Stimulated activated CD4-positive, alpha-beta T cell treated with anti-CD3 and anti-CD28 coated beads, Interleukin-15, amount 100 ng/mL, for 1 hour (primary cell): ENCODE results near the gene PON2.
"Not testable (repeated sequence)": the region's sequence is repeated elsewhere in the genome, so short reads cannot be mapped to it uniquely, and the experiment has no call there.

Experiments used
- DNase-seq, 2 donors: peaks; one replicate each; pipeline ENCODE4 v3.0.0-alpha.2; 2020; ENCODE audit warnings: low read depth in 1 of 2, low spot score in 1 of 2

PON2 gene

DNA sequence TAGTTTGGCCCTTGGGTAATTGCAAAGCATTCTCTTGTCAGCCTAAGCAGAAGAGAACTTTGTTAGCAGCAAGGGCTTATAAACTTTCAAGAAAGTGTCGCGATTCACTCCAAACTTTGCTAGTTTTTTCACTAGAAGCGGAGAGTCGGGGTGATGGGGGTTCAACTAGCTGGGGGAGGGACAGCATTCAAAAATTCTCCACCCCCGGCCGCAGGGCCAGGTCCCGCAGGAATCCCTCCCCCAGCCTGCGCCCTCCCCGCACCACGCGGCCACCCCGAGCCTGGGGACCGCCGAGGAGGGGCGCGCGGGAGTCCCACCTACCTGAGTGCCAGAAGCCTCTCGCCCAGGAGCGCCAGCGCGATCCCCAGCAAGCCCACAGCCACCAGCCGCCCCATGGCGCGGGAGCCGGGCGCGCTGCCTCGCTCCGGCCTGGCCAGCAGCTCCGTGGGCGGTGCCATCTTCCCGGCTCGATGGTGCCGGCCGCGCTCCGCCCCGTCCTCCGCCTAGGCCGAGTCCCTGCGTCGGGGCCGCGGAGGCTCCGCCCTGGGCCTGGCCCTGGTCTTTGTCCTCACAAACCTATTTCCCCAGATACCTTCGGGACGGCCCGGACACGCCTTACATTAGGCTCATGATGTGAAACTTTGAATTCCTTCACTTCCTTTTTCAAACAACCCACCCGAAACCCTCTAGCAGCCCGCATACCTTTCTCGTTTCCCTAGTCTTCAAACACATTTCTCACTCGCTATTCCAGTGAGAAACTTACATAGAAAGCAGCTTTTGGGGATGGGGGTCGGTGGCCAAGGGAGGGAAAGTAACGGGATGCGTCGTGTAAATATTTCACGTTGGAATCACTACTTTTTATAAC lies at the start of gene PON2:
PON2 (minus strand) TSS at position 472 of the 865 bp plus-strand sequence; CDS start at position 395, 77 bp downstream.
- DNase-seq: peak in 1 of 2 donors; percentile 14

DNA sequence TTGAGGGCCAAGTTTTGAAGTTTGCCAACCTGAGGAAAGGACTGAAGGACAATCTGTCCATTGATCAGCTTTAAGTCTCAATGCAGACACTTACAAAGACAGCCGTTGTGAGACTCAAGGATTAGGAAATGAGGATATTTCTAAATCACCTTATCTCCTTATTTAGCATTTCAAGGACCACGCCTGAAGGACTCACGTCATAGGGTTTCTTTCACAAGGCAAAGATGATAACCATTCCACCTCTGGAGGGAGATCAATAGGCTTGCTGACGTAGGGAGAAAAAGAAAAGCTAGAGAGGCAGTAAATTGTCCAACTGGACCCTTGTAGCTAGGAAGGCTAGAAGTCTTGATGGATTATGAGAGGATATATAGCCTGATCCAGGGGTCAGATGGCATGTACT lies 47.6 kb upstream of the PON2 start:
- DNase-seq: no peak

DNA sequence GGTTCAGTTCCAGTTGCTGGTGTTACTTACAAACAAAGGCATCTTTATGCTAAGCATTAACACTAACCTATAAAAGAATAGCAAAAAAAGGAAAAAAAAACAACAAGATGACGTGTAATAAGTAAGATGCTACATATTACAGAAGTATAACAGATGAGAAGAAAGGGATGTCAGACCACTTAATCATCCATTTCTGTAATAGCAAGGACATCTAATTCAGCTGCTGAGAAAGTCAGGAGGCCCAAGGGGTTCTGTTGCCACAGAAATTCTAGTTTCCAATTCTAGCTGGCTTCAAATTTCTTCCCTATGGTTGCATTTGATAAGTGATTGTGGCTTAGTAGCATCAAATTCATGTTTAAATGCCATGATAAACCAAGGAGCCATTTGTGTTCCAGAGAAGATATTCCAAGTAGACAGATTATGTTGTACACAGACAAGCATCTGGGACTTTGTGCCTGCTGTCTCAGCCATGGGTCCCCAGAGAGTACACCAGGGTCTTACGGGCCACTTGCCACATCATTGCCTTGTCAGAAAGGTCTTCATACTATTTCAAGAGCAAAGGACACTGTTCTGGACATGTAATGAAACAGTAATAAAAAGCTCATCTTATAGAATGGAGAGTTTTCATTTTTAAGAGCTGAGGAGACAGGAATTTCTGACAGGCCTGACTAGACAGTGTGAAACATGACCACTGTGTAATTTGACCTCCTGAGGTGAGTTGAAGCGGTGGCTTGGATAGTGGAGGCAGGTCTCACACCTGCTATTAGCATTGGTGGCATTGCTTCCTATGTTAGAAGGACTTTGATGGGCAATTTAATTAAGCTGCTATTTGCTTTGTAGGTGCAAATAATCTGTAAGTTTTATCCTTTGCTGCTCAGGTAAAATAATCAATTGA lies 46.7 kb upstream of the PON2 start:
- no peak for DNase-seq

DNA sequence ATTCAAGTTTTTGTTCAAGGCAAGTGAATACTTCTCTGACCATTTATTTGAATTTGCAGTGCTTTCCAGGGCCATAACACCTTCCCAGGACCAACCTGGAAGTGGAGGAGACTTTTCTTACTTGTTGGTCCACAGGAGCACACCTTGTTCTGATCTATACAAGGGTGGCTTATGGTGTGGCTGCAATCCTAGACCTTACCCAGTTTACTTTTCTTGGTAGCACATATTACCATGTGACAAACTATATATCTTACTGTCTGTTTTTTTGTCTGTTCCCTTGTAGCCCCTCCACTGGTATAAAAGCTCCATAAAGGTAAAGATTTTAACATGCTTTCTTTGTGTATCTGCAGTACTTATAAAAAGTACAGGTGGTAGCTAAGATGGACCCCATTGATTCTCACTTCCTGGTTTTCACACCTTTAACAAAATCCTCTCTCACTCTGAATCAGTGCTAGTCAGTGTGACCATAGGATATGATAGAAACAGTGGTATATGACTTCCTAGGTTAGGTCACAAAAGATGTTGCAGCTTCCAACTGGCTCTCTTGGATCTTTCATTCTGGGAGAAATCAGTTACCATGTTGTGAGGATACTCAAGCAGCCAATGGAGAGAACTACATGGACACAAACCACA lies 45.3 kb upstream of the PON2 start:
- DNase-seq: no peak

DNA sequence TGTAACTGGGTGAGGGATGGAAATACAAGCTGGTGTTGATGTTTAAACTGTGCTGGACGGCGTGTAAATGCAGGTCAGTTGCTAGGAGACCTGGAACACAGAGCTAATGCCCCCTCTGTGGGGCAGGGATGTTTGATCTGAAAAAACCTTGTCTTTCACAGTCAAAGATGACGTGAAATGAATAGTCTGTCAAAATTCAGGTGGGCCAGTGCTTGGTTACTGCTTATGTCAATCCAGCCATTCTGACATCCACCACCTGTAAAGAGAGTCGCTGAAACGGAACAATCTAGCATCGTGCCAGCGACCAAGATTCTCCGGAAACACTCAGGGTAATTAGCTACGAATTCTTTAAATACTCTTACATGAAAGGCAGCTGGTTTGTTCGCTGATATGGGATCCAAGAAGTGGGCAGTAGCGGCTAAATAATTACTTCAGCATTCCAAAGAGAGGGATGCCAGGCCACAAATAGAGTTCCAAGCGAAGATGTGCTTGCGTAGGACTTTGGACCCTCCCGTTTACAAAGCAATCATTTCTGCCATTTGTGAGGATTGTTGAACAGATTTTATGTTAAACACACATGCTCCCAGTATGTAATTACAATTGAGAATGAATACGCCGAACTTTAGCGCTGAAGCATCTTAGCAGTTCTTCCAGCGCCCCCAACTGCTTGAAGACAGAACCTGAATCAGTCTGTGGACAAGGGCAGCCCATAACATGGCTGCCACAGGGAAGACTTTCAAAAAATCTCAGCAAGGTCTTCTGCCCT lies 43.6 kb upstream of the PON2 start:
- no peak for DNase-seq

DNA sequence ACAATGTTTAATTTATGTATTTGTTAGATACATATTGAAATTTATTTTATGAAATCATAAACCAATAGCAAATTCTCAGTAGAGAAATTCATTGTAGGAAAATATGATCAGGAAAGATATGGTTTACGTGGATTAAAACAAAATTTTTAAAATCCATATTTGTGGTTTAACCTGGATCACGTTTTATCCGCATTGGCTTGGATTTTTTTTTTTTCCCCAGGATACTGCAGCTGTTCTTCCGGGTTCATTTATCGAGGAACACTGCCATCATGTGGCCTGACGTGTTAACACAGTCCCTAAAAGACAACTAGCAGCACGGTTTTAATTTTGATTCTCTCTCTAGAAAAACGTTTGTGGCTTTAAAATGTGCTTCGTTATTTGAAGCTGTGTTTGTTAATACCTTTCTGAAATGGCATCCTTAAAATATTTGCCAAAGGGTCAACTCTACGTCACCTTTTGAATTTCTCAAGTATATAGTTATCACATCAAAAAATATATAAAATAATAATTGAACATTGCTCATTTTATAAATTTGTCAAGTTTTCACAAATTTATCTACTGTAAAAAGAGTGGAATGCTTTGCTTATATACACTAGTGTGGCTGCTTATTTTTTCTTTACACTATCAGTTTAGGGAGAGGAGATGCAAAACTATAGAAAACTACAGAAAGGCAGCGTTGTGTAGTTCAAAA lies 42.2 kb upstream of the PON2 start:
- peak in 1 of 2 donors; percentile 2 for DNase-seq

DNA sequence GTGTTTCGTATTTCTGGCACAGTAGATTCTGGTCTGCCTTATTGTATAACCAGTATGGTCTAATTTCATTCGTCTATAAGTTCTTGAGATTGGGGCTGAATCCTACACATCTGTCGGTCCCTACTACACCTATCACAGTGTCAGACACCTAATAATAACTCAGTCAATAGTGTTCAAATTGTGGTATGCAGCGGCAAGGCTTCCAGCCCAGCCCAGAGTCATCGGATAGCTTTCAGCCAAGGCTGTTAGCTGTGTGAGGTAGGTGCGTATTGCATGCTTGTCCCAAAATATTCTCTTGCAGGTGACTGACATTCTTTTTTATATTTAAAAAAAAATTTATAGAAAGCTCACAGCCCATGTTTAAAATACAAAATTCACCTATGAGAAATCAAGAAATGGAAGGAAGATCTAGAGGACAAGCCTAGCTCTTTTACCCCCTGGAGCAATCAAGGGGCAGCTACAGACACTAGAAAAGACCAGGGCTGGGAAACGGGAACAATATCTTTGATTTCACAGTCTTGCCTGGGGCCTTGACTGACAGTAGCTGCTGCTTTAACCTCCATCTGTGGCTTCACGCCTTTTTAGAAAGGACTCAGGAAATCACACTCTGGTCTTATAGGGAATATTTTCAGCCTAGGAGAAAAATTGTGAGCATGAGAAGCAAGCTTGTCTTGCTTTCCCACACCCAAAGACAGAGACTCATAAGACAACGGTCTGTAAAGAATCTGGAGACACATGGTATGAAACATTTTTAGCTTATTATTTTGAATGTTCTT lies 41.4 kb upstream of the PON2 start:
- DNase-seq: no peak

DNA sequence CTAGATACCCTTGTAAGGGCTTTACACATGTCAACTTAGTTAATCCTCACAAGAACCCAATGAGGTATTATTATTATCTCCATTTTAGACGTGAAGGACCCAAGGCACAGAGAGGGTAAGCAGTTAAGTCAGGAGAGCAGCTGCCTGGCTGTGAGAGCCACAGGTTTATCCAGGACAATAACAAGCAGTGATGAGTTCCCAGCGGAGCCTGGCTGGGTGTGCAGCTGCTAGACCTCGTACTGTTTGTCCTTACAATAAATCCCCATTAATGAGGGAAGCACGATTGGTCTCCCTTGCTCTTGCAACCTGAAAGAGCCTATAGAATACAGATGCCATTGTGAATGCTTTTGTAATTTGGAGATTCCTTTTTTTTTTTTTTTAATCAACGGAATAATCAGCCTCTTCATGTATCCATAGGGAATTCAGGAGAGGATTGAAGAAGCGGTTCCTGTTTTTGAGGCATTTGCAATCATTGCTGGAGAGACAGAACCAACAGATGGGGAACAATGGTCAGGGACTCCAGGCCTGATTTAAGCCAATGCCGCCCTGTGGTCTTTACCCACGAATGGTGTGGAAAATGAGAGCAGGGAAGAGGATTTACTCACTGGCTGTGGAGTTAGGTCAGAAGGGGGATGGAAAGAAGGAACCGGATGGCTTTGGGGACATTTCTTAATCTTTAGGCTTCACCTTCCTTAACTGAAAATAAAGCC lies 38.6 kb upstream of the PON2 start:
- DNase-seq: no peak

DNA sequence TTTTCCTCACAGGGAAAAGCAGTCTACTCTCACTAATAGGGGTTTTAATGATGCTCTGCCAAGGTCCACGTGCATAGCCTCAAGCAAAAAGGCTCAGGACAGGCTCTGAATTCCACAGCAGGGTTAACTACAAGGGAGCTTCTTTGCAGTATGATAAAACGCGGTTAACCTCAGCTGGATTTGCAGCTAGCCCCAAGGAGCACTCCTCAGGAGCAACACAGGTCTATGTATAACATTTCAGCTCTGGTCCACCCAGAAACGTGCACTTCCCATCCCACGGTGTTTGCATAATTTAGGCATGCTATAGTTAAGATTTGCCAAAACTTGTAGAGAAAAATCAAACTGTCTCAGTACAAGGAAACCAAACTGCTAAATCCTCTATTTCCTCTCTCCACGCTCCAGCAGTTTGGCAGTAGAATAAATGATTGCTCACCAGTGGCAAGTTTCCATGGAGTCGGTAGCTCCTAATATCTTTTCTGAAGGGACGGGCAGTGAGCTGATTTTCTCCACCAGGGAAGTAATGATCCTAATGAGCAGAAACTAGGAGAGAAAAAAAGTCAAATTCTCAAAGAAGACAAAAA lies 37.8 kb upstream of the PON2 start:
- DNase-seq: no peak

DNA sequence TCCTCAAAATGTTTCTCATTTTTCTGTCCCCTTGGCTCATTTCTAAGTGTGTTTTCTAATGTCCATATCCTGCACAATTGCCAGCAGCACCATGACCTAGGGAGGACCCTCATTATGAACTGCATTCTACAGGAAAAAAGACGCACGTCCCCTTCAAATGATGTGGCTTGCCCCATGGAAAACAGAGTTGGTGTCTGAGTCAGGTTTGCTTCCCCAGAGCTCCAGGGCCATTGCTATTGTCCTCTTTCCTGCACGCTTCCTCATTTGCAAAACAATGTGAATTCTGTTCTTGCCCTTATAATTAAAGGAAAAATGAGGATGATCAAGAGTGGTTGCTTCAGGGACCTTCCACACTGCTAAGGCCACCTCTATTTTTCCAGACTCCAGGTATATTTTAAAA lies 36.2 kb upstream of the PON2 start:
- no peak for DNase-seq

DNA sequence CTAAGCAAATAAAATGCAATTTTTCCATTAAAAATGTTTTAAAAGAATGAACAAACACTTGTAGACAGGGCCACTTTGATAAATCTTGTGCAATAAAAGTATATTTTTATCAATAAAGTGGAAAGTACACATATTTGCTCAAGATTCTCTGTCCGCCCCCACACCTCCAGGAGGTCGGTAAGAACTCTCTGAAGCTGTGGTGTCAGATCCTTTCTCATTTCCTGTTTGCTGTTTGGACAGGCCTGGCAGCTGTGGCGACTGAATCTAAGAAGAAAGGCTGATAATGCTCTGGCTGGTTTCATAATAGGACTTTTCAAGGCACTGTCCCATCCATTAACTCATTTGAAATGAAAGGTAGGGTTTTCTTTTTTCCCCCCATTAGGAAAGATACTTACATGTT lies 35.6 kb upstream of the PON2 start:
- no peak for DNase-seq

DNA sequence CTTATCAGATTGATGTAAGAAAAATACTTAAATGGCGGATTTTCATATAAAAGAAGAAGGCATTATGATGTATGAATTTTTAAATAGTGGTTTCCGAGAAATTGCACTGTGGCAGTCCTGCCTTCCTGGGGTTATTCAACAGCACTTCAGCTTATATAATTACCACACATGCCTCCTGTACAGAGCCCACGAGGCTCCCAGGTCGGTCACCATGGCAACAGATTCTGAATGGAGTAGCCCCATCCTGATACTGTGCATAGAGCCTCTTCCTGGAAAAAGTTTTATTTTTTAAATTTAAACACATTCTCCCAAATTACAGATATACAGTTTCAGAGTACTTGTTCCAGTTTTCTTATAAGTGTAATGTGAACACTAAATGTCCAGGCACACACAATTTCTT lies 35.0 kb upstream of the PON2 start:
- DNase-seq: no peak

DNA sequence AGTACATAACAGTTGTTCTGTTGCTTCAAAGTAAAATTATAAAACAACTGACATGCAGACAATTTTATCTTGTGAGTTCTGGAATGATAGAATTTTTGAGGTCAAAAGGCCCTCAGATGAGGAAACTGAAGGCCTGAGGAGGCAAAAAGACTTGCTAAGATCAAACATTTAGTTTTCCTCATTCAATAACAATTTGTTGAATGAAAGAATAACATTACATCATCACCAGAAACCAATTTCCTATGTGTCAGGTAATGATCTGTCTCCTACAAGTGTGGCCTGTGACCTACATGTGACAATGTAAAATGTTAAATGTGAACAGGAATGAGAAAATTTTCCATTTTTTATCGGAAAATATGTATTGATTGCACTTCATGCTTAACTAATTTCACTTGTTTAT lies 34.4 kb upstream of the PON2 start:
- DNase-seq: no peak

DNA sequence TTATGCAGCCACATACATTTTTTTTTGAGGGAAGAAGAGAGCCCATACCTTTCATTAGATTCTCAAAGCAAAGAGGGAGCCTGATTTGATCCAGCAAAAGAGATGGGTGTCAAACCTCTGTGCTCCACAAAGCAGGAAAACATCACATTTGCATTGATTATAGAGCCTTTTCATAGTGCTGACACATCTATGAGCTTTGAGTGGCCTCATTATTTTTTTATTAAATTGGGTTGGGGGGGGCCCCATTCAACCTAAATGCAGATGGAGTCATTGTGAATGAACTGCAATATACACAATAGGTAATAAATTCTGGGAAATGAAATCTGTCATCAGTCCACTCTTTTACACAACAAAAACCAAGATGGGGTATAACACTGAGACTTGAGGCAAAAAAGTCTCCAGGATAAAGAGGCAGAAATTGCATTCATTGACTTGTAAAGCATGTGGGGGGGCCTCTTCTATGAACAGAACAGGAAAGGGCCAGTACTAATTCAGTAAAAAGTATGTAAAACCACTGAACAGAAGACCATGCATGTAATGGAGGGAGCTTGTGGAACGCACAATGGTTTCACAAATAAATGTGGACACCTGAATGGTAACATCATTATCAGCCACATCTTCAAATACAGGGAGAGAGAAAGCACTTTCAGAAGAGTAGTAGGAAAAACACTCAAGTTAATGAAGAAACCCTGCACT lies 33.2 kb upstream of the PON2 start:
- DNase-seq: no peak

DNA sequence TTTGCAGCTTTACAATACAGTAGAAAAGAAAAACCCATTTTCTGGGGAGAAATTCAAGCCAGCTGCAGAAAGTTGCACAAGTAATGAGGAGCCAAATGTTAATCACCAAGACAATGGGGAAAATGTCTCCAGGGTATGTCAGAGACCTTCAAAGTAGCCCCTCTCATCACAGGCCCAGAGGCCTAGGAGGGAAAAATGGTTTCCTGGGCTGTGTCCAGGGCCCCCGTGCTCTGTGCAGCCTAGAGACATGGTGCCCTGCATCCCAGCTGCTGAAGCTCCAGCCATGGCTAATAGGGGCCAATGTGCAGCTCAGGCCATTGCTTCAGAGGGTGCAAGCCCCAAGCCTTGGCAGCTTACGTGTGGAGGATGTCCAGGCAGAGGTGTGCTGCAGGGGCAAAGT lies 25.8 kb upstream of the PON2 start:
- not testable (repeated sequence) for DNase-seq

DNA sequence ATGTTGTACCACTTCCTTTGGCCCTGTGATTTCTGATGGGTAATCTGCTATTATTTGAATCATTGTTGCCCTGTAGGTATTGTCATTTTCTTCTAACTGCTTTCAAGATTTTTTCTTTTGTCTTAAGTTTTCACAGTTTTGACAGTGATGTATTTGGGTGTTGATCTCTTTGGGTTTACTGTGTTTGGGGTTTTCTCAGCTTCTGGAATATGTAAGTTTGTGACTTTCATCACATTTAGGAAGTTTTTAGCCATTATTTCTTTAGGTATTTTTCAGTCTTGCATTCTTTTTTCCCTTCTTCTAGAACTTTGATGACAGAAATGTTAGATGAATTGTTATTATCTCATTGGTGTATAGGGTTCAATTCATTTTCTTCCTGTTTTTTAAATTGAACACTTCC lies 23.1 kb upstream of the PON2 start:
- no peak for DNase-seq

DNA sequence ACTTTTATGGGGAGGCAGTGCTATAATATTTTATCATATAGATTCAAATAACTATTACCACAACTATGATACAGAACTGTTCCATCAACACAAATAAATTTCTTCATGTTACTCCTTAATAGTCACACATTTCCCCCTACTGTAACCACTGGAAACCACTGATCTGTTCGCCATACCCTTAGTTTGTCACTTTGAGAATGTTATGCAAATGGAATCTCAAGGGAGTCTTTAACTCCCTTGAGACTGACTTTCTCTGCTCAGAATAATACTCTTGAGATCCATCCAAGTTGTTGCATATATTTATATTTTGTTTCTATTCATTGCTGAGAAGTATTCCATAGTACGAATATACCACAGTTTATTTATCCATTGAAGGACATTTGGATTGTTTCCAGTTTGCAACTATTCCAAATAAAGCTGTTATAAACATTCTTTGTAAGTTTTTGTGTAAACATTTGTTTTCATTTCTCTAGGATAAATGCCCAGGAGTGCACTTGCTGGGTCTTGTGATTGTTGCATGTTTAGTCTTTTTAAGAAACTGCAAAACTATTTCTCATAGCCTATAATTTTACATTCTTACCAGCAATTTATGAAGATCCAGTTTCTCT lies 19.7 kb upstream of the PON2 start:
- DNase-seq: no peak

DNA sequence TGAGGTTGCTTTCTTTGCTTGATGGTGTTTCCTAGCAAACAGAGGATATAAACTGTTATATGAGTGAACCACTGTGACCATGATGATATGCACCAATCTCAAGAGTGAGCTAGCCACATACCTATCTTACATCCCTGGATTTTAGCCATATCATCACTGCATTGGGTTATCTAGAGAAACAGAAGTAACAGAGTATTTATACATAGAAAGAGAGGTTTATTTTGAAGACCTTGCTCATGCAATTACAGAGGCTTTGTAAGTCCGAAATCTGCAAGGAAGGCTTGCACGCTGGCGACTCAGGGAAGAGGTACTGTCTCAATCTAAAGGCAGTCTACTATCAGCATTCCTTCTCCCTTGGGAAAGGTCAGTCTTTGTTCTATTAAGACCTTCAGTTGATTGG lies 11.8 kb upstream of the PON2 start:
- DNase-seq: no peak
